Superior temporal gyrus (tissue), 1 donor: Measurements from ENCODE around the gene SLC25A43.
"Not testable (repeated sequence)": the region's sequence is repeated elsewhere in the genome, so short reads cannot be mapped to it uniquely, and the experiment has no call there.

Source experiments
- DNase-seq: peaks from one replicate; pipeline ENCODE4 v3.0.0-alpha.2; 2016; ENCODE audit errors: extremely low spot score

The SLC25A43 gene

DNA sequence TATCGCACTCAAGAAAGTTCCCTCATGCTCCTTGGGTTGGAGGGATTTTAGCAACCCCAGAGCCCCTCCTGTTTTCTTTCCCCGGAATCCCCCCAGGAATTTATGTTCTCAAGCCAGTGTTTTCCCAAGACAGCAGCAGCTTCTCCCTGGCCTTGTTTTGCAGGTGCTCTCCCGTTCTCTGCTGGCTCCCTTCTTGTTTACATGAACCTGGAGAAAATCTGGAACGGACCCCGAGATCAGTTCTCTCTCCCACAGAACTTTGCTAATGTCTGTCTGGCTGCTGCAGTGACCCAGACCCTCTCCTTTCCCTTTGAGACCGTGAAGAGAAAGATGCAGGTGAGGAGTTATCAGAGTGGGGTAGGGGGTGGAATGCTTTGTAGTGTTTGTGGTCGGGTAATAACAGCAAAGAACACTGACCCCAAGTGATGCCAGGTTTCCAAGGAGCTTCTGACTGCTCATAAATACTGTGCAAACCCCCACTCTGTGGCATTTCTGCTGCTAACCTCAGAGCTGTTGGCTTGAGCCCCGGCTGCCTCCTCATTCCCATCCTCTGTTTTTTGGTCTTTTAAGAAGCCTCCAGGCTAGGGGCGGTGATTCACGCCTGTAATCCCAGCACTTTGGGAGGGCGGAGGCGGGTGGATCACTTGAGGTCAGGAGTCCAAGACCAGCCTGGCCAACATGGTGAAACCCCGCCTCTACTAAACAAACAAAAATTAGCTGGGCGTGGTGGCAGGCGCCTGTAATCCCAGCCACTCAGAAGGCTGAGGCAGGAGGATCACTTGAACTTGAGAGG lies 11.1 kb downstream of the SLC25A43 start:
- no peak for DNase-seq

DNA sequence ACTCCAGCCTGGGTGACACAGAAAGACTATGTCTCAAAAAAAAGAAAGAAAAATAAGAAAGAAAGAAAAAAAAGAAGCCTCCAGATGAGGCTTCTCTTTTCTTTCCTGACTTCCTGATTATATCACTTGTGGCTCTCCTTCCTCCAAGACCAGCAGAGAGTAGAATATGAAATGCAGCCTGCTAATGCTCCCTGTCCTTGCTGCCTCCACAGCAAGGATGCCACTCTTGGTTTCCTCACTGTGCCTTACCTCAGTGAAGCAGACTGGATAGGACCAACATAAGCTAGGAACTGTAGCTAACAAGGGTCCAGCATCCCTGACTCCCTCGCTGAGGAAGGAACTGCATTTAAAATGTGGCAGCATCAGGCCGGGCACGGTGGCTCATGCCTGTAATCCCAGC lies 11.7 kb downstream of the SLC25A43 start:
- no peak for DNase-seq

DNA sequence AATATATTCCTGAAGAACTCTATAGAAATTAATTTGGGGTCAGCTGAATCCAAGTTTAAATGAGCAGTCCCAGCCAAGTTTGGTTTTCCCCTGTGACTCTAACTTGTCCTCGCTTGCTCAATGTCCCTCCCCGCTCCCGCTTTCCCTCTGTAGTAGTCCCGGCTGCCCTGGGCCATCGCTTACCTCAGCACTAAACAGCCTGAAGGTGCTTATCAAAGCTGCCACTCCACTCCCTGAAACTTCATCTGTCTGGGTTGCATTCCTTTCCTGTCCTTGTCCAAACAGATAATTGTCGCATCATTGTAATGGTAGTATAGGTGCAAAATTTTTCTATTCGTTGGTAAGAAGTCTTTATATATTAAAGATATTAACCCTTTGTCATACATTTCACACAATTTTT lies 12.8 kb downstream of the SLC25A43 start:
- DNase-seq, result no peak

DNA sequence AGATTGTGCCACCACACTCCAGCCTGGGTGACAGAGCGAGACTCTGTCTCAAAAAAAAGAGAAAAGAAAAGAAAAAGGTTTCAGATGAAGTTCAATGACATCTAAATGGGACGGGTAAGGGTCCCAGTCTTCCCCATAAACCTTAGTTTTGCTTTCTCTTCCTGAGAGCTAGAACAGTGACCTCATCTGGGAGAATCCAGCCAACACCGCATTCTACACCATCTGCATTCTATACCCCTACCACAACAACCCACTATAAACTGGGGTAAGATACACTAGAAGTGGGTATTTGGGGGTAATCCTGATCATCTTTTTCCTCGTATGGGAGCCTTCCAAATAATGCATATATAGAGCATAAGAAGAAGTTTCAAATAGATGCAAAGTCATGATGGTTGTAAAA lies 18.2 kb downstream of the SLC25A43 start:
- no peak for DNase-seq

- DNase-seq, result peak; percentile 18
These were observed 18.7 kb downstream of the SLC25A43 start for GRCh38 chrX:119417842-119418241.

- no peak for DNase-seq
These were observed 20.0 kb downstream of the SLC25A43 start for GRCh38 chrX:119419146-119419545.

- no peak for DNase-seq
These were observed 20.8 kb downstream of the SLC25A43 start for GRCh38 chrX:119419898-119420297.

- no peak for DNase-seq
These were observed 22.0 kb downstream of the SLC25A43 start for GRCh38 chrX:119421016-119421705.

DNA sequence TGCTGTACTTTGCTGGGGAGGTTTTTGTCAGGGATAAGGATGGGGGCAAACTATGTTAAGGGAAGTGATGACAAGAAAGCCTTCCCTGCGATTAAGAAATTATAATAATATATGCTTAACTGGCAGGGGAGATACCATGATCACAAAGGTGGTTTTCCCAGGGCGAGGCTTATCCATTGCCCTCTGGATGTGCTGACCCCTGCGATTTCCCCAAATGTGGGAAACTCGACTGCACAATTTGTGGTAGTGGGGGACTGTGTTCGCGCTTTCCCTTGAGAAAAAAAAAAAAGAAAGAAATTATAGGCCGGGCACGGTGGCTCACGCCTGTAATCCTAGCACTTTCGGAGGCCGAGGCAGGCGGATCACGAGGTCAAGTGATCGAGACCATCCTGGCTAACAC lies 24.5 kb downstream of the SLC25A43 start:
- DNase-seq, result no peak

DNA sequence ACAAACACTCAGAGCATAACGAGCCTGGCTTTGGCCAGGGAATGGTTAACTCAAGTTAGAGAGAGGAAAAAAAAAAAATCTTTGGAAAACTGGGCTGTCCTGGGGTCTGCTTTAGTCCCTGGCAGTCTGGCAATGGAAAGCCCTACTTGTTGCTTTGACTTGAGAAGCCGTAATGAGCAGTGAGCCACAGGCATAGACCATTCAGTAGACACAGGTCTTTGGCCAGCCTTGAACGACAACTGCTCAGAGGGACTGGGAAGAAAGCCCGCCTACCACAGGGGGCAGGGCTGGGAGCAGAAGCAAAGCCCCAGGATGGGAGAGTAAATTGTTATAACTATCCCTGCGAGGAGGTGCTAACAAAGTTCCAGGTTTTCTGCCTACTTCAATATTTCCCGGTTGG lies 25.9 kb downstream of the SLC25A43 start:
- no peak for DNase-seq

- DNase-seq, result peak; percentile 7
These were observed 28.1 kb downstream of the SLC25A43 start for GRCh38 chrX:119427024-119427794.

- DNase-seq, result no peak
These were observed 28.7 kb downstream of the SLC25A43 start for GRCh38 chrX:119427795-119428185.

DNA sequence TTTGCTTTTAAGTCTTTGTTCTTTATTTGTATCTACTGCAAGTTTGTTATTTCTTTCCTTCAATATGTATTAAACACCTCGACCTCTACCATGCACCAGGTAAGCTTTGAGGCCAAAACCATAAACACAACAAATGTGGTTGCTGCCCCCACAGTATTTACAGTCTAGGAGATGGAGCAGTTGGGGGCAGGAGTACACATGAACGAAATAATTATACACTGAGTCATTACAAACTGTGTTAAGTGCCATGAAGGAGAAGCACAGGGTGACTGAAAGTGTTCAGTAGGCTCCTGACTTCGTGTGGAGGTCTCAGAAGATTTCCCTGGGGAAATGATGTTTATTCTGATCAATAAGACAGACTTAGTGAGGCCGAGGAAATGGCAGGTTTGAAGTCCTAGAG lies 30.3 kb downstream of the SLC25A43 start:
- DNase-seq, result no peak

DNA sequence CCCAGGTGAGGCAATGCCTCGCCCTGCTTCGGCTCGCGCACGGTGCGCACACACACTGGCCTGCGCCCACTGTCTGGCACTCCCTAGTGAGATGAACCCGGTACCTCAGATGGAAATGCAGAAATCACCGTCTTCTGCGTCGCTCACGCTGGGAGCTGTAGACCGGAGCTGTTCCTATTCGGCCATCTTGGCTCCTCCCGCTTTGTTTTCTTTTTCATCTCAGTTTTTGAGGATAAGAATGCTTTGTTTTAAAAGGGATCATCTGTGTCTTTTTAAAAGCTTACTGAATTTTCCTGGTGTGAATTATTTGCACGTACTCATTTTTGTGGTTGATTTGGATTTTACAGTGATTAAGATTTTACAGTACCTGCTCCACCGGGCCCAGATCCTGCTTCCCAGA lies 42.2 kb downstream of the SLC25A43 start:
- not testable (repeated sequence) for DNase-seq

DNA sequence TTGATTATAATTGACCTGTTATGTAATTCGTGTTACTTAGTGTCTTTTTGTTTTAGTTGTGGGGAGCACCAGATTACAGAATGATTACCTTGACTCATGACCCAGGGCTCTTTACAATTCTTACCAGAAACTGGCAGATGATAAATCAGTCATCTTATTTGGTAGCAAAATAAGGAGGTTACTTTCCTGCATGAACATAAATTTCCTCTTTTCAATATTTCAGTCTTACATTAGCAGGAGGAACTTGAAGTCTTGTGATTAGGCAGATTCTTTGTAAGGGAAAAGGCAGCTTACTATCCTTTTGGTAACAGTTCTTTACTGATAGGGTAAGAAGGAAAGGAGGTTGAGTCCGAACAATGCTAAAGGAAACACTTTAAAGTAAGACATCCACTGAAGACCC lies 43.1 kb downstream of the SLC25A43 start:
- DNase-seq, result no peak

- DNase-seq, result no peak
These were observed 54.1 kb downstream of the SLC25A43 start for GRCh38 chrX:119453202-119453601.

DNA sequence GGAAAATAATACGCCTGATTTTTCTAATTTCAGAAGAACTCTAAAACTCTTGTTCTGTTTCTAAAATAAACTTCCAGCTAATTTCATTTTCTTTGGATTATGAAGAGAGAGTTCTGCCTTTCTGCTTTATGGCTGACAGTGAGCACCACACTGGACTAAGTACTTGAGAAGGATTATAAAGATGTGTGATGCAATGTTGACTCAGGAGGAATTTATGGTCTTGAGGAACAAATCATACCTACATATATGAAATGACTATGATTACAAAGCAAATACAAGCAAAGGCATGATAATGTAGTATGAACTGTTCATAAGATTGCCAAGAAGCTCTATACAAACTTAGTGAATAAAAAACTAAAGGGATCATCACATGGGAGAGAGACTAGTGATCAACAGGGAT lies 56.1 kb downstream of the SLC25A43 start:
- DNase-seq, result no peak

DNA sequence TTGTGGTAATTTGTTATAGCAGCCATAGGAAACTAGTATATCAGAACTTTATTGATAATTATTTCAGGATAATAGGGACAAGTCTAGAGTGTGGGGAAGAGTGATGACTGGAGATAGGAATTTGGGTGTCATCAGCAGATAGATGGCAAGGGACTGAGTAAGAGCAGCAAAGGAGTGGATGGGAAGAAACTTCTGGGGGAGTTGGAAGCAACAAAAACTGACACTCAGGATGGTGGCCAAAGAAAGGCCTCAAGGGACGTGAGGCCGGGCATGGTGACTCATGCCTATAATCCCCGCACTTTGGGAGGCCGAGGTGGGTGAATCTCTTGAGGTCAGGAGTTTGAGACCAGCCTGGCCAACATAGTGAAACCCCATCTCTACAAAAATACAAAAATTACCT lies 60.0 kb downstream of the SLC25A43 start:
- no peak for DNase-seq

GRCh38 chrX:119465555-119465954 lies 66.4 kb downstream of the SLC25A43 start:
- DNase-seq, result no peak

DNA sequence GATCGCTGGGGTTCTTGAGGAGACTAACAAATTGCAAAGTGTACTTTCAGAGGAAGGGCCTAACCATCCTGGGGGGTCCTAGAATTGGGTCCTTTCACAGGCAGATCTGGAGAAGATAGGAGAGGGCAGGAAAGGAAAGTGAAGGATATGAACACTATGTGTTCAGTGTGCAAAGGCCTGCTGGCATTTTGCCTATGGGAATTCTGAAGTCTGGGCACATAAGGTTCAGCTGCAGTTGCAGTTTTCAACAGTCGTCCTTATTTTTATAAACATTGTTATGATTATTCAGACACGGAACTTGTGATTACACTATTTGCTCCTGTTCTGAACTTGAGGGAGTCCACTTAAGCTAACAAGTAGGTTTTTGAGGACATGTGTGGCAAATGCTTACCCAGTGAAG lies 67.8 kb downstream of the SLC25A43 start:
- no peak for DNase-seq

DNA sequence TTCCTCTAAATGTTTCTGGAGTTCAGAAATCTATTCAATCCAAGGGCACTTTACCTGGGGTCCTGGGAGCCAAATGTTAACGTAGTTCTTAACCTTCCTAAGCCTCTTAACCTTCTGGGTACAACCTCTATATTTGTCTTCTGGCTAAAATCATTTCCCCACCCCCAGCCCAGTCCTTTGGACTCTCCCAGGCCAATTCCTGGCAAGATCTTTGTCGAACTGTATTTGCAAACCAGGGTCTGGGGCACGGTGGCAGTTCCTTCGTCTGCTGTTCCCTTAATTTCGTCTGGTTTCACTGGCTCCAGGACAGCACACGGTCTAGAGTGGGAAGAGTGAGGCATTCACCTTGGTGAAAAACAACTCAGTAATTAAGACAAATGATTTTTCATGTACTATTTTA lies 68.3 kb downstream of the SLC25A43 start:
- DNase-seq, result no peak

- peak; percentile 74 for DNase-seq
These were observed 68.9 kb downstream of the SLC25A43 start, which contains the start of gene SLC25A5 for GRCh38 chrX:119467842-119468550. Gene SLC25A5, plus strand, starts transcription at chrX:119468444. Its CDS starts 72 bp downstream, at chrX:119468516.
